Testis (tissue), 2 donors: ENCODE data around the gene SLC15A5.

ENCODE experiments used
- CTCF ChIP-seq, 3 experiments: fragments of 450-650 bp in 2 of 3; fragments of 200-600 bp in 1 of 3; sonication (generic) in 1 of 3; IDR thresholded peaks; one replicate each; pipeline ENCODE4 v1.5.1; 2016 to 2019; ENCODE audit warnings: antibody characterized with exemption in 3 of 3, mild to moderate bottlenecking in 2 of 3, moderate library complexity in 1 of 3
- POLR2A ChIP-seq: fragments of 450-650 bp; IDR thresholded peaks from one replicate; pipeline ENCODE4 v1.6.1; 2017; ENCODE audit warnings: antibody characterized with exemption, mild to moderate bottlenecking, moderate library complexity

- TF ChIP-seq CTCF (IDR thresholded peaks at IDR 0.05) = no peak
- no peak for TF ChIP-seq POLR2A
These were observed 13.5 kb upstream of the SLC15A5 start for GRCh38 chr12:16291032-16291431.
